Heart left ventricle (tissue), 16 donors: ENCODE results near the gene MMD2. TPM values are rescaled to one million over a fixed set of nuclear protein-coding genes. Genes with fewer than 3 reads are reported as not detected.

Experiments used
- ATAC-seq, 4 donors: fragments of 200-7000 bp; cut with Tn5 transposase; one replicate each; pipeline ENCODE4 v1.9.1; 2020 to 2022; ENCODE audit warnings: moderate library complexity in 4 of 4, mild to moderate bottlenecking in 3 of 4, moderate number of reproducible peaks in 1 of 4
- DNase-seq, 5 donors: peaks; one replicate each; pipeline ENCODE4 v3.0.0-alpha.2; 2020
- H3K27ac ChIP-seq, 12 donors: fragments of 200-600 bp; sonication (generic) in 4 of 12; one replicate each; pipeline versions ENCODE4 v1.5.0 to v1.8.0; 2016 to 2022; ENCODE audit warnings: mild to moderate bottlenecking in 2 of 12
- H3K27me3 ChIP-seq, 9 donors: fragments of 200-600 bp; sonication (generic) in 2 of 9; one replicate each; pipeline versions ENCODE4 v1.5.1 to v1.8.0; 2016 to 2022; ENCODE audit warnings: mild to moderate bottlenecking in 3 of 9
- H3K36me3 ChIP-seq, 9 donors: fragments of 200-600 bp; sonication (generic) in 2 of 9; one replicate each; pipeline versions ENCODE4 v1.5.0 to v1.8.0; 2018 to 2022; ENCODE audit warnings: mild to moderate bottlenecking in 2 of 9
- H3K4me1 ChIP-seq, 12 donors: fragments of 200-600 bp; sonication (generic) in 4 of 12; one replicate each; pipeline versions ENCODE4 v1.5.0 to v1.8.0; 2016 to 2022; ENCODE audit warnings: mild to moderate bottlenecking in 3 of 12
- H3K4me3 ChIP-seq, 12 donors: fragments of 200-600 bp; sonication (generic) in 4 of 12; one replicate each; pipeline versions ENCODE4 v1.5.0 to v1.8.0; 2017 to 2022; ENCODE audit warnings: mild to moderate bottlenecking in 9 of 12, moderate library complexity in 4 of 12
- H3K9me3 ChIP-seq, 12 donors: fragments of 200-600 bp; sonication (generic) in 4 of 12; one replicate each; pipeline versions ENCODE4 v1.5.0 to v1.8.0; 2016 to 2022; ENCODE audit warnings: mild to moderate bottlenecking in 1 of 12
- POLR2A ChIP-seq, 2 donors: fragments of 450-650 bp; IDR thresholded peaks; one replicate each; pipeline ENCODE4 v1.6.1; 2017; ENCODE audit warnings: antibody characterized with exemption in 2 of 2, mild to moderate bottlenecking in 2 of 2, moderate library complexity in 2 of 2
- WGBS, 4 donors: extraction: QIAGEN DNeasy Blood & Tissue Kit in 2 of 4; methylation state at CpG; one replicate each; pipeline versions ENCODE4 v1.1.5 to v1.1.7; 2013 to 2018; 5-methylcytosine and 5-hydroxymethylcytosine counted together
- intact Hi-C, 10 donors: fragments of 100-400 bp; cut with DNase I; formaldehyde crosslinking; loops; one replicate each; pipeline versions ENCODE4 v1.11.1 to v1.14.2; 2022
- polyA plus RNA-seq, 2 donors: library from polyadenylated mRNA; stranded (reverse); fragments of 200-250 nt; gene quantifications; one replicate each; pipeline ENCODE4 v1.2.3, GENCODE V29; 2013
- total RNA-seq, 9 donors: library from RNA; depleted of rRNA in 2 of 9; stranded (reverse); fragments of >200 nt in 2 of 9; fragmentation: NEBNext Ultra II Directional in 3 of 9; extraction: Animal tissue kit (Norgen Biotek cat#: 25700) in 3 of 9; gene quantifications; one replicate each; pipeline versions ENCODE4 v1.1.0 to v1.2.4, GENCODE V29; 2016 to 2023
- TF ChIP-seq, protein P1 (sequence below), 12 donors: fragments of 200-600 bp; sonication (generic) in 4 of 12; IDR thresholded peaks; one replicate each; pipeline versions ENCODE4 v1.5.0 to v1.8.0; 2018 to 2022; ENCODE audit warnings: antibody characterized with exemption in 12 of 12, mild to moderate bottlenecking in 5 of 12
- donor health status: ischemic (EF 13 %, LVEDD 7.1; RV severe dilation, severe dysfunction).
- donor health status: healthy with polysubstance abuse.
- donor health status: DM: no; HTN: yes; CAD: no.
- donor health status: DM: no; HTN: no; CAD: no.
- donor health status: ischemic (EF 25% LVEDD 6.9; RV normal size, moderate dysfunction).
- donor health status: ischemic (EF 25% LVEDD 5.7; RV mildly dilated, moderate dysfunction).
- donor health status: healthy.
- donor health status: DM: yes; HTN: yes; CAD: no.
- donor health status: ischemic (EF 35%, LVEDD 5.7; RV mildly dilated, moderate dysfunction).
- donor health status: nonischemic (EF 11% LVEDD 7.7; RV severe dilation, severe dysfunction).
- donor health status: DM: yes; HTN: yes; CAD: no.
- donor health status: PGD.
- donor health status: ischemic (EF 29% LVEDD 5.4; RV normal size, mild dysfunction).
- donor health status: nonischemic (EF 23%, LVEDD 6.1; RV moderate dilation, normal function).

MMD2 gene
- total and polyA plus RNA-seq, 11 donors = not detected

DNA sequence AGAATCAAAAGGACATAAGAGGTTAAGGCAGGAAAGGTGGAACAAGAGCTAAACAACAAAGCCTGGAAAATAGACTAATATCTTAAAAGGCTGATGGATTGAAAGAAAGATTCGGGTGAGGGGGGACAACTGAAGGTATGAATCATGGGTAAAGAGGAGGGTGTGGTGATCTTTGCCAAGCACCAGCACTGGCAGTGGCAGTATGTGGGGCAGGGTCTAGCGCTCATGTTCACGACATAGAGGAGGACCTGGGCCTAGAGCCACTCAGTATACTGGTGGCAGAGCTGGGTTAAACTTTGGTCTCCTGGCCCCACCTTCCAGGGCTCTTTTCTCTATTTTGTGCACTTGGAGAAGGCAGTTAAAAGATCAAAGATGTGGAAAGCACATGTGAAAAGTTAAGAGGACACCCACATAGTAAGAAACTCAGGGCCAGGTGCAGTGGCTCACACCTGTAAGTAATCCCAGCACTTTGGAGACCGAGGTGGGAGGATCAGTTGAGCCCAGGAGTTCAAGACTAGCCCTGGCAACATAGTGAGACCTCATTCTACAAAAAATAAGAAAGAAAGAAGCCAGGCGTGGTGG, 40.5 kb upstream of the MMD2 start:
- Histone ChIP-seq H3K4me1 (no peaks in the 10 kb centered on the region), H3K36me3 (peaks cover 0 to 65% (median 49%) of the 10 kb centered on the region in 9 donors)

DNA sequence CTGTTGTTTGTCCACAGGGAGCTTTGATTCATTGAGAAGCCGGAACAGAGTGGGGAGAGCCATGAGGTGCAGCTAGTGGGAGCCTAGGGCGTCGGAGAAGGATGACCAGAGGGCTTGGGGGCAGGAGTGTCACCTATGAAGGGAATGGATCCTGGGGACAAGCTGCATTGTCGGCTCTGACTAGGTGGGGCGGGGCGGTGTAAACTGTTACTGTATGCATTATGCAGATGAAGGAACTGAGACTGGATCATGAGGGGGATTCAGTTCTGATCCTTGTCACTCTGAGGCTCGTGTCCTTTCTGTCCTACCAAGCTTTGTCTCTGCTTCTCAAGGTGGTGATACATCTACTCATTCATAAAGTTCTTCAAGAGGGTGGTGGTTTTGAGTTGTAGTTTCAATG, 39.9 kb upstream of the MMD2 start:
- 90 to 96% (median 94%) methylated on average over 7 of the region's 7 CpGs for WGBS, 4 donors

More for the DNA sequence above, 40.5 kb upstream of the MMD2 start:
- no peak for ATAC-seq
- intact Hi-C loops = no loop called here
- WGBS, 4 donors = 93 to 96% (median 96%) methylated on average over 5 of the region's 5 CpGs
- TF ChIP-seq, protein P1, sequence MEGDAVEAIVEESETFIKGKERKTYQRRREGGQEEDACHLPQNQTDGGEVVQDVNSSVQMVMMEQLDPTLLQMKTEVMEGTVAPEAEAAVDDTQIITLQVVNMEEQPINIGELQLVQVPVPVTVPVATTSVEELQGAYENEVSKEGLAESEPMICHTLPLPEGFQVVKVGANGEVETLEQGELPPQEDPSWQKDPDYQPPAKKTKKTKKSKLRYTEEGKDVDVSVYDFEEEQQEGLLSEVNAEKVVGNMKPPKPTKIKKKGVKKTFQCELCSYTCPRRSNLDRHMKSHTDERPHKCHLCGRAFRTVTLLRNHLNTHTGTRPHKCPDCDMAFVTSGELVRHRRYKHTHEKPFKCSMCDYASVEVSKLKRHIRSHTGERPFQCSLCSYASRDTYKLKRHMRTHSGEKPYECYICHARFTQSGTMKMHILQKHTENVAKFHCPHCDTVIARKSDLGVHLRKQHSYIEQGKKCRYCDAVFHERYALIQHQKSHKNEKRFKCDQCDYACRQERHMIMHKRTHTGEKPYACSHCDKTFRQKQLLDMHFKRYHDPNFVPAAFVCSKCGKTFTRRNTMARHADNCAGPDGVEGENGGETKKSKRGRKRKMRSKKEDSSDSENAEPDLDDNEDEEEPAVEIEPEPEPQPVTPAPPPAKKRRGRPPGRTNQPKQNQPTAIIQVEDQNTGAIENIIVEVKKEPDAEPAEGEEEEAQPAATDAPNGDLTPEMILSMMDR (IDR thresholded peaks at IDR 0.05) = no peak
- TF ChIP-seq POLR2A (IDR thresholded peaks at IDR 0.05) = no peak
- no peak overlapping the region for H3K4me3 ChIP-seq
- H3K27ac ChIP-seq = no peak overlapping the region
- no peaks in the 10 kb centered on the region for H3K9me3 ChIP-seq
- no peaks in the 10 kb centered on the region for H3K27me3 ChIP-seq
- no peak for DNase-seq

DNA sequence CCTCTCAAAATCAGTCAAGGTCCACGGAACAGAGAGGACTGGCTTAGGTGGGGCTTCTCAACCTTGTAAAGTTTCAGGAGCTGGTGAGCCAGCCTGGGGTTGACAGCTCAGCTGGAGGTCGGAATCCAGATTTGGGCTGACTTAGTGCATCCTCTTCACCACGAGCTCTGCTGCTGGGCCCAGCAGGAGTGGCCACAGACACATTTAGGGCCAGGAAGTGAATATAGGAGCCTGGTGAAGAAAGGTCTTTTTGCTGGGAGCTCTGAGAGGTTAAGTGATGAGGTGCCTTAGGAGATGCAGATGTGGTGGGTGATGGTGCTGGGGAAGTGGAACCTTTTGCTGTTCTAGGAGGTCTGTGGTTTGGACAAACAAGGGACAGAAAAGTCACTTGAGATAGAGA, 39.3 kb upstream of the MMD2 start:
- ATAC-seq (no peak), DNase-seq (no peak)
- H3K9me3 ChIP-seq = no peaks in the 10 kb centered on the region
- H3K4me3 ChIP-seq = no peak overlapping the region
- H3K36me3 ChIP-seq = peaks cover 0 to 75% (median 56%) of the 10 kb centered on the region in 9 donors
- intact Hi-C loops = no loop called here
- H3K27ac ChIP-seq = no peak overlapping the region
- H3K4me1 ChIP-seq = no peaks in the 10 kb centered on the region
- H3K27me3 ChIP-seq = no peaks in the 10 kb centered on the region
- WGBS, 4 donors = 80 to 93% (median 91%) methylated on average over 3 of the region's 3 CpGs
- no peak for TF ChIP-seq POLR2A (IDR thresholded peaks at IDR 0.05)
- TF ChIP-seq, protein P1 (IDR thresholded peaks at IDR 0.05) = no peak

More for the DNA sequence above, 39.9 kb upstream of the MMD2 start:
- TF ChIP-seq POLR2A (IDR thresholded peaks at IDR 0.05) = no peak
- TF ChIP-seq, protein P1 (IDR thresholded peaks at IDR 0.05) = no peak
- Histone ChIP-seq H3K27me3 (no peaks in the 10 kb centered on the region), H3K4me1 (no peaks in the 10 kb centered on the region), H3K27ac (no peak overlapping the region), H3K9me3 (no peaks in the 10 kb centered on the region), H3K4me3 (no peak overlapping the region), H3K36me3 (peaks cover 0 to 68% (median 50%) of the 10 kb centered on the region in 9 donors)
- intact Hi-C loops = no loop called here
- DNase-seq (no peak), ATAC-seq (no peak)

DNA sequence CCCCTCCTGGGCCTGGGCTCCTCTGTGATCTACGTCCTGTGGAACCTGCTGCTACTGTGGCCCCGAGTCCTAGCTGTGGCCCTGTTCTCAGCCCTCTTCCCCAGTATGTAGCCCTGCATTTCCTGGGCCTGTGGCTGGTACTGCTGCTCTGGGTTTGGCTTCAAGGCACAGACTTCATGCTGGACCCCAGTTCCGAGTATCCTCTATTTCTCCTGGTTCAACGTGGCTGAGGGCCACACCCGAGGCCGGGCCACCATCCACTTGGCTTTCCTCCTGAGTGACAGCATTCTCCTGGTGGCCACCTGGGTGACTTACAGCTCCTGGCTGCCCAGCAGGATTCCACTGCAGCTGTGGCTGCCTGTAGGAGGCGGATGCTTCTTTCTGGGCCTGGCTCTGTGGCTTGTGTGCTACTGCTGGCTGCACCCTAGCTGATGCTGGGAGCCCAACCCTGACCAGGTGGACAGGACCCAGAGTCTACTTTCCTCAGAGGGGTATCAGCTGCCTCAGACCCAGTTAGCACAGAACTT, 37.8 kb upstream of the MMD2 start:
- no peak for TF ChIP-seq POLR2A (IDR thresholded peaks at IDR 0.05)
- TF ChIP-seq, protein P1 (IDR thresholded peaks at IDR 0.05) = no peak
- ATAC-seq (no peak), DNase-seq (no peak)
- no peaks in the 10 kb centered on the region for H3K9me3 ChIP-seq
- H3K36me3 ChIP-seq = peaks cover 0 to 76% (median 70%) of the 10 kb centered on the region in 9 donors
- H3K27ac ChIP-seq = no peak overlapping the region
- intact Hi-C loops = no loop called here
- WGBS, 4 donors = 89 to 96% (median 92%) methylated on average over 6 to 7 of the region's 7 CpGs
- H3K27me3 ChIP-seq = no peaks in the 10 kb centered on the region
- H3K4me1 ChIP-seq = no peaks in the 10 kb centered on the region
- no peak overlapping the region for H3K4me3 ChIP-seq
